ENCODE measurements around the gene ADAR.
A peak's percentile ranks its signal among the peaks of the same experiment; 100 is the strongest.

The ADAR gene

DNA sequence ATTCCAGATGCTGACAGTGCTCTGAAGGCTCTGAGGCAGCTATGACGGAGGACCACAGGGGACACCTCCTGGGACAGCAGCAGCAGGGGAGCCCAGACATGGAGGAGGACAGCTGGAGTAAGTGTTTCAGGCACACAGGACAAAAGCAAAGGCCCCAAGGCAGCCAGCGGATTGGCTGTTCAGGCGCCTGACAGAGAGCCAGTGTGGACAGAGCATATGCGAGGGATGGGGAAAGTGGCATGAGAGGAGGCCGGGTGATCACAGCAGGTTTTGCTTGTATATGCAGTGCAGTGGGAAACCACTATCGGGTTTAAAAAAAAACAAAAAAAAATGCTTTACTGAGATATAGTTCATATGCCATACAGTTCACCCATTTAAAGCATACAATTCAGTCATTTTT is 21.3 kb downstream of the ADAR start:
- DNase-seq (ENCODE audit: low spot score), result no peak

DNA sequence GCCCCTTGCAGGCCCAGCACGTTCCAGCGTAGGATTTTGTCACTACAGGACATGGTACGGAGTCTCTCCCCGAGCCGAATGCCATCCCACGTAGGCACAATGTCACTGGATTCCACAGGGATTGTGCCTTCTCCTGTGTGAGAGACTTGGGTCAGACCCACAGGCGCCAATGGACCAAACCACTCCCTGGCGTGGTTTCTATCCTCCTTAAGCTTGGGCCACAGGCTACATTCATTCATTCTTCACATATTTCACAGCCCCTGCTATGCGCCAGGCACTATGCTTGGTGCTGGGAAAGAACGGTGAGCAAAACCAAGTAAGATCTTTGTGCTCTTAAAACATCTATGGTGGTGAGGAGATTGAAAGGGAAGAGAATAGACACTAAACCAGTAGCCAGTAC is 21.8 kb downstream of the ADAR start:
- no peak for DNase-seq (ENCODE audit: low spot score)

DNA sequence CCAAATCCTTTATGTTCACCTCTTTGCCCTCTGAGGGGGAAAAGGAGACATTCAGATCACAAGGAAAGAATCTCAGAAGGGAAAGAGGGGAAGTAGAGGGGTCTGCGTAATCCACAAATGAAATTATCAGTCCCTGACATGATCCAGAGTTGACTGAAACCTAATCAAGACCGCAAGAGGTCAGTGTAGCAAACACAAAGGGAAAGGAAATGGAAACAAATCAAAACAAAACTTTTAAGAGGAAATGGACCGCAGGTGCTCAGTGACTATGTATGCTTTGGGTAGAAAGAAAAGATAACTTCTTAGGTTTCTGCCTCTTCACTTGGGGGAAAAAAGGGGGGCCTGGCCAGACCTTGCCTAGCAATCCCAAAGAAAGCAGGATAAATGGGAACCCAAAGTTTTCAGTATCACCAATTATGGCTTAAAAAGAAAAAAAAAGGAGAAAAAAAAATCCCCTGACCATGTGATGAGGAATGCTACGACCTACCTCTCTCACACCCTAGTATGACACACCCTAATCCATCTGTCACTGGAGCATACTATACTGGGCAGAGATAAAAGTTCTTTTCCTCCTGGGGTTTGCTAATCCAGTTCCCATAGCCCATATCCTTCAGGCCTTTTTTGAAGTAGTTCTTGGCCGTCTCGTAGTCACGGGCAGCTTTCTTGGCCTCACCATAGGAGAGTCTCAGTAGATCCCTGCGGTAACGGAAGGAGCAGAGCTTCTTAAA is 23.6 kb downstream of the ADAR start:
- DNase-seq (ENCODE audit: low spot score), result no peak

DNA sequence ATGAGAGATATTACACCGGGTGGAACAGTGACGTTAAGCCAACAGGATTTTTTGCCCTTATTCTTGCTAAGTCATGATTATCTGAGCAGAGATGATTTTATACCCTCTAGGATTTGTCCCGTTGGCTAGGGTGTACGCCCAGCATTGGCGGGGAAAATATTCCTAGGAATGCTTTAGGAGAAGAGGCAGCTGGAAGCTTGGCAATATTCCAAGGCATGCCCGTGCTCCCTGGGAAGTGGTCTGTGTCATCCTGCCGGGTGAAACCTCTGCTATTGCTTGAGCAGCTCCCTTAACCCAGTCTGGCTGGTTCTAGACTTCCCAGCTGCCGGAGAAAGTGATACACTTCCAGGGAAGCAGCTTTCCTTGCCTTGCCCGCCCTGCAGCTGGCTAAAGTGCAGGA is 24.2 kb downstream of the ADAR start:
- no peak for DNase-seq (ENCODE audit: low spot score)

DNA sequence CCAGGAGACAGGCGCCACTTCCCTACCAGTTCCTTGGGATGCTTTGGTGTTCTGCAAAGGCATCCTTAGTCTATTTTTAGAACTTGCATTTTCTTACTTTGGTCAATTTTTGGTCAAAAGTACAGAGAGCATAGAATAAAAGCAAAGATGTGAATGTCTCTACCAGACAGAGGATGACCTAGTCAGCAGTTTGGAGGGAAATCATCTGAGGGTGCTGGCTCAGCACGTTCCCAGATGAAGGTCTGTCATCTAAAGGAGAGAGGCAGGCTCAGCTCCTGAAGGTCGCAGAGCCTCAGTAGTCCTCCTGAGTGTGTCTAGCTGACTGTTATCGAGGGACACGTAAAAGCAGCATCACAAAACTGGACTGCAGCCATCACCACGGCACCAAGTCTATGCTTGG is 25.1 kb downstream of the ADAR start:
- no peak for DNase-seq (ENCODE audit: low spot score)

DNA sequence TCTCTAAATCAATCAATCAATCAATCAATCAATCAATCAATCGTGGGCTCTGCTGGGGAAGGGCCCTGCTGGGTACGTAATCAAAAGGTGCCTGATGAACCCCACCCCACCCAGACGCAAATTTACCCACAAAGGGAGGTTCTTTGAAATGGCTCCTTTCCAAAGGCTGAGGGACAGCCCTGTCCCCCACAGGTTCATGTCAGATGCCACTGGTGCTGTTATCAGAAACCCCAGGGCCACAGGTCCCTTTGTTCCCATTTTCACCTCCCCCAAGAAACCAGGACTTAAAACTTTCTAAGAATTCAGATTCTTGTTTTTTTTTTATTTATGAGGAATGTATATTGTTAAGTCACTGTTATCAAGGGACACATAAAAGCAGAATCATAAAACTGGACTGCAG is 26.2 kb downstream of the ADAR start:
- no peak for DNase-seq (ENCODE audit: low spot score)

DNA sequence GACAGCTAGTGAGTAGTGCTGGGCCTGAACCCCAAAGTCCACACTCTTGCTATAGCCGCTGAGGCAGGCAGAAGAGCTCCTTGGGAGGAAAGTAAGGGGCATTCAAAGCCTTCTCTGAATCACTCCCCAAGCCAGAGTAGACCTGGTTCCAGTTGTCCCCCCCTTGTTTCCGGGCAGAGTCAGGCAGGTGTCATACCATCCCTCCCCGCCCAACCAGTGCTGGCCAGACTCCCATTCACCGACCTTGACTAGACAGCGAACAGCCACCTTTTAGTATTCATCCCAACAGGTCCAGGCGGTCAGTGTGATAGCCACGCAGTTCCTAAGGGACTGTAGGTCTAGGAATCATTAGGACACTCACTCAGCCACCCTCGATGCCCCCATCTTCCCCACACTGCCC is 28.6 kb downstream of the ADAR start:
- DNase-seq (ENCODE audit: low spot score), result no peak

DNA sequence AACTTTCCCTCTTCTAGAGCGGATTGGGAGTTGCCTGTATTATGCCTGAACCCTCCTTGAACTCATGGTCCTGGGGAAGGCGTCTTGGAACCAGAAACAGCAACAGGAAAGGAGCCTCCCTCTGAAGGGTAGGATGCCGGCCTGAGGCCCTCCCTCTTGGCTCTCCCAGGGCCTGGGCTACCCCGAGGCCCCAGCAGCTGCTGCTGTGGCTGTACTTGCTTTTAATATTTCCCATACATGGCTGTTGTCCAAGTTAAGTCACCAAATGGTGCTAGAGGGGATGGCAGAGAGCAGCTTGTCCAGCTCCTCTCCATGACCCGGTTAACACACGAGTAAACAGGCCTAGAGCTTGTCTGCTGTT is 29.9 kb downstream of the ADAR start:
- DNase-seq (ENCODE audit: low spot score), result no peak

DNA sequence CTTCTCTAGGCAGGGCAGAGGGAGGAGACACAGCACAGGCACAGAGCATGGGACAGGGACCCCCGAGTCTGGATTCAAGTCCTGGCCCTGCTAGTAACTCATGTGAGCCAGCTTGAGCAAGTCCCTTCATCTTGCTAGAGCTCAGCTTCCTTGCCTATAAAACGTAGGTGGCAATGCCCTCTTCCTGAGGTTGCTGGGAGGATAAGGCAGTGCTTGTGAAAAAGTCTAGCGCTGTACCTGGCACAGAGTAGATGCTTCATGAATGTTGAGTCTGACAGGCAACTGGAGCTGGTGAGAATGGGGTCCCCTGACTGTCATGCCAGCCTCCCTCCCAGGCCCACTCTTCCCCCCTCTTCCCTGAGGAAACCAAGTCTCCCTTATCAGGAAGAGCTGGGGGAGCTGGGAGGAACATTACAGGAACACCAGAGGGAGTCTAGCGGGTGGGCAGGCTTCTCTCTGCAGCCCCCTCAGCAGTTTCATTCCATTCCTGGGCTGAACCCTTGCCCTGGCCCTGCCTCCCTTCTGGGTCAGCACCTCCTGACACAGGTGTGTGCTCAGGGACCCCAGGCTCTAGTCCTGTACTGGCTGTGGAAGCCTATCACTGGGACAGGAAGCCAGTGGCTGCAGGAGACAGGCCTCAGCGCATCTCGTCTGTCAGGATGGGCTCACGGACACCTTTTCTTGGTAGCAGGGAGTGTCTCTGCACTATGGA is 30.5 kb downstream of the ADAR start:
- no peak for DNase-seq (ENCODE audit: low spot score)

DNA sequence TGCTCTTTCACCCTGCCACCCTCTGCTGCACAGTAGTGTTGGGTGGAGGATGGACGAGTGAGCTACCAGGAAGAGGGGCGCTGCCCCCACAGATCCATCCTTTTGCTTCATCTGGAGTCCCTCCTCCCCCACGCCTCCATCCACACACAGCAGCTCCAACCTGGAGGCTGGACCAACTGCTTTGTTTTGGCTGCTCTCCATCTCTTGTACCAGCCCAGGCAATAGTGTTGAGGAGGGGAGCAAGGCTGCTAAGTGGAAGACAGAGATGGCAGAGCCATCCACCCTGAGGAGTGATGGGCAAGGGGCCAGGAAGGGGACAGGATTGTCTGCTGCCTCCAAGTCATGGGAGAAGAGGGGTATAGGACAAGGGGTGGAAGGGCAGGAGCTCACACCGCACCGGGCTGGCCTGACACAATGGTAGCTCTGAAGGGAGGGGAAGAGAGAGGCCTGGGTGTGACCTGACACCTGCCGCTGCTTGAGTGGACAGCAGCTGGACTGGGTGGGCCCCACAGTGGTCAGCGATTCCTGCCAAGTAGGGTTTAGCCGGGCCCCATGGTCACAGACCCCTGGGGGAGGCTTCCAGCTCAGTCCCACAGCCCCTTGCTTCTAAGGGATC is 31.9 kb downstream of the ADAR start:
- no peak for DNase-seq (ENCODE audit: low spot score)

DNA sequence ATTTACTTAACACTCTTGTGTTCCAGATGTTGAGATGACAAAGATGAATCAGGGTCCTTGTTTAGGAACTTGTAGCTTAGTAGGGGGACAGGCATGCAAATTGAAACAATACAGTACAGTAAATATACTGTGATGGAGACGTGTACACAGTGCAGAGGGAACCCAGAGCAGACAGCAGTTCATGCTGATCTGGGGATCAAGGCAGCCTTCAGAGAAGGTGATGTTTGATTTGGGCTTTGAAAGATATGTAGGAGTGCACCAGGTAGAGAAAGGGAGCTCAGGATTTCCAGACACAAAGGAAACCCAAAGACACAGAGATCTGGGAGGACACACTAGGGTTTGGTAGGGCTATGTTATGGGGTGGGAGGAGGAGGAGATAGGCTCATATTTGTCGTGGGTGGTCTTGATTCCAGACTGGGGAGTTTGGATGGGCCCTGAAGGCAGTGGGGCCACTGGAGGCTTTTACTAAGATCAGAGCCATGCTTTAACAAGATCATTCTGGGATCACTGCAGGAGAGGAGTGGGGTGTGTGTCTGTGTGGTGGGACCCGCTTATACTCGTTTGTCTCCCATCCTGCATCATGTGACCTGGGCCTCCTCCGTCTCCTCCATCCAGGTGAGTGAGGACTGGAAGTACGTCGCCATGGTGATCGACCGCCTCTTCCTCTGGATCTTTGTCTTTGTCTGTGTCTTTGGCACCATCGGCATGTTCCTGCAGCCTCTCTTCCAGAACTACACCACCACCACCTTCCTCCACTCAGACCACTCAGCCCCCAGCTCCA is 32.6 kb downstream of the ADAR start:
- DNase-seq (ENCODE audit: low spot score), result no peak

DNA sequence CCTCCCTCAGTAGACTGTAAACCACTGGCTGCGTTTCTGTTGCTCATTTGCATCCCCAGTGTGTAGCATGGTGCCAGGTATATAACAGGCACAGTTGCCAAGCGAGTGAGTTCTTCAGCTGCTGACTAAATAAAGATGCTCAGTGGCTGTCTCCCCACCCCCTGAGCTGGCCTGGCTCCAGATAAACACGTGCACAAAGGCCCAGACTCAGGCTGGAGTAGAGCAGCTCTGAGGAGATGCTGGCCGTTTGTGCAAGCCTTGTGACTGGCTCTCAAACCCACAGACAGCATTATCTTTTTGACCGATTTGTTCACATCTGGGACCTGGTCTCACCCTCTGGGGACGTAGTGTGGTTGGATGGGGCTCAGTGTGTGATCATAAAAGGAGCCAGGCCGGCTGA is 33.3 kb downstream of the ADAR start:
- DNase-seq (ENCODE audit: low spot score), result no peak

DNA sequence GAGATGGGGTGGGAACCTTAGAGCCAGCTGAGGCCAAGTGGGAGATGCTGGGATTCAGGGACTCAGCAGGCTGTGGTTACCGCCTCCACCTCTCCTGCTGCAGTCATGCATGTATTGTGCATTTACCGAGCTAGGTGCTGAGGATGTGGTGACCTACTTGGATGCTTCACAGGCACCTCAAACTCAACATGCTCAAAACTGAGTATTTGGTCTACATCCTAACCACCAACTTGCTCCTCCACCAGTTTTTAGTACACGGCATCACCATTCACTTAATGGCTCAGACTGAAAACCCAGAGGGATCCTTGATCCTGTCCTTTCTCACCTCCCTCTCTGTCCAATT is 34.8 kb downstream of the ADAR start:
- DNase-seq (ENCODE audit: low spot score), result no peak

DNA sequence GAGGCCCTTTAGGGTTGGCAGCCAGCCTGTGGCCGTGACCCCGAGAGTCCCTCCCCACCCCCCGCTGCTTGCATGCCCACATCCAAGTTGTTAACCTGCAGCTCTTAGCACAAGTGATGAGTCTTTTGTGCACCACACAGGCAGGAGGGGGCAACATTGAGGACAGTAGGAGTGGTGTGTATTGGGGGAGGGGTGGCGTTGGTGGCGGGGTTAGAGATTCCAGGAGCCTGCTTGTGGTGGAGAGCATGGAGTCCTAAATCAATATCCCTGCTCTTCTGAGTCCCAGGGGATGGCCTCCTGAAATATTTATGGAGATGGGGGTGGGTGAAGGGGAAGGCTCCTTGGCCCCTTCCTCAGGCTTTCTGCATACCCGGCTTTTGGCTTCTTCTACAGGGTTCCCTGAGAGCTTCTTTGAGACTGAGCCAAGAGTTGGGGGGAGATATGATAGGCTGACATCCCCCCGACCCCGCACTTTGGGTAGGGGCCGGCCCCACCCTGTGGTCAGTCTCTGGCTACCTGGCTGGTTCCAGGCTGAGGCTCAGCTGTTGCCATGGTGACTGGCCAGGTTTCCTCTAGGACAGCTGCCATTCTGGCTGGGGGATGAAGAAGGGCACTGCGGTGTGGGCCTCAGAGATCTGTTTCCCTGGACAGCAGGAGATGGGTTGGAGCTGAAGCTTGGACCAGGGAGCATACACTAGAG is 35.4 kb downstream of the ADAR start:
- DNase-seq (ENCODE audit: low spot score), result no peak

DNA sequence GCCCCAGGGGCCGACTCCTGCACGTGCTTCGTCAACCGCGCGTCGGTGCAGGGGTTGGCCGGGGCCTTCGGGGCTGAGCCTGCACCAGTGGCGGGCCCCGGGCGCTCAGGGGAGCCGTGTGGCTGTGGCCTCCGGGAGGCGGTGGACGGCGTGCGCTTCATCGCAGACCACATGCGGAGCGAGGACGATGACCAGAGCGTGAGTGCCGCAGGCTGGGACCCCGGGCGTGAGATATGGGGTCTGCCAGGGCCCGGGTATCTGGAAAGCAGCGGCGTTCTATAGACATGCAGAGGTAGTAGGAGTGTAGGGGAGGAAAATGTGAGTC is 36.1 kb downstream of the ADAR start:
- no peak for DNase-seq (ENCODE audit: low spot score)

DNA sequence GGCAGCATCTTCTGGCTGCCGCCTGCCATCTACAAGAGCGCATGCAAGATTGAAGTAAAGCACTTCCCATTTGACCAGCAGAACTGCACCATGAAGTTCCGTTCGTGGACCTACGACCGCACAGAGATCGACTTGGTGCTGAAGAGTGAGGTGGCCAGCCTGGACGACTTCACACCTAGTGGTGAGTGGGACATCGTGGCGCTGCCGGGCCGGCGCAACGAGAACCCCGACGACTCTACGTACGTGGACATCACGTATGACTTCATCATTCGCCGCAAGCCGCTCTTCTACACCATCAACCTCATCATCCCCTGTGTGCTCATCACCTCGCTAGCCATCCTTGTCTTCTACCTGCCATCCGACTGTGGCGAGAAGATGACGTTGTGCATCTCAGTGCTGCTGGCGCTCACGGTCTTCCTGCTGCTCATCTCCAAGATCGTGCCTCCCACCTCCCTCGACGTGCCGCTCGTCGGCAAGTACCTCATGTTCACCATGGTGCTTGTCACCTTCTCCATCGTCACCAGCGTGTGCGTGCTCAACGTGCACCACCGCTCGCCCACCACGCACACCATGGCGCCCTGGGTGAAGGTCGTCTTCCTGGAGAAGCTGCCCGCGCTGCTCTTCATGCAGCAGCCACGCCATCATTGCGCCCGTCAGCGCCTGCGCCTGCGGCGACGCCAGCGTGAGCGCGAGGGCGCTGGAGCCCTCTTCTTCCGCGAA is 36.6 kb downstream of the ADAR start:
- no peak for DNase-seq (ENCODE audit: low spot score)

DNA sequence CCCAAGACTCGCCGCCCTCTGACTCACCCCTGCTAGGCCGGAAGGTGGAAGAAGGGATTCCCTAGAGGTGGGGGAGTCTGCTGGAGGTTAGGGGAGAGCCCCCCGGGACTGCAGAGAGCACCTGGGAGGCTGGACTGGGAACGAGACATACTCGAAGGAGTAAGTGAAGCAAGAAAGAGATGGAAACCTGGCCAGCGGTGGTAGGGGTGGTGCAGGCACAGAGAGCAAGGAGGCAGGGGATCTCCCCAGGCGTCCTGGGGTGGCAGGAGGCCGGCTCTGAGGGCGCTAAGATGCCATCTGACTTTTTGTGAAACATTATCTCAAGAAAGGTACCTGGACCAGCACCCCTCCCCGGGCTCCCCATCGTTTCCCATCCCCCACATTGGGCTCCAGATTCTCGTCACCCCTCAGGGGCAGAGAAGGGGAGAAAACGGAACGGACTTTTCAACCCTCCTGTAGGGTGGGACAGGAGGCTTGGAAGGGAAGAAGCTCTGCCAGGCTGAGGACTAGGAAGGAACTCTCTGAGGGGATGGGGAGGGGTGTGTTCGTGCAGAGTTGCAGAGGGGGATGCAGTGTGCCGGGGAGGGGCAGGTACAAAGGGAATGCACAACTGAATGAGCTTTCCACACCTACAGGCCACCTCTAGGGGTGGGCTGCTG is 39.7 kb downstream of the ADAR start:
- no peak for DNase-seq (ENCODE audit: low spot score)

DNA sequence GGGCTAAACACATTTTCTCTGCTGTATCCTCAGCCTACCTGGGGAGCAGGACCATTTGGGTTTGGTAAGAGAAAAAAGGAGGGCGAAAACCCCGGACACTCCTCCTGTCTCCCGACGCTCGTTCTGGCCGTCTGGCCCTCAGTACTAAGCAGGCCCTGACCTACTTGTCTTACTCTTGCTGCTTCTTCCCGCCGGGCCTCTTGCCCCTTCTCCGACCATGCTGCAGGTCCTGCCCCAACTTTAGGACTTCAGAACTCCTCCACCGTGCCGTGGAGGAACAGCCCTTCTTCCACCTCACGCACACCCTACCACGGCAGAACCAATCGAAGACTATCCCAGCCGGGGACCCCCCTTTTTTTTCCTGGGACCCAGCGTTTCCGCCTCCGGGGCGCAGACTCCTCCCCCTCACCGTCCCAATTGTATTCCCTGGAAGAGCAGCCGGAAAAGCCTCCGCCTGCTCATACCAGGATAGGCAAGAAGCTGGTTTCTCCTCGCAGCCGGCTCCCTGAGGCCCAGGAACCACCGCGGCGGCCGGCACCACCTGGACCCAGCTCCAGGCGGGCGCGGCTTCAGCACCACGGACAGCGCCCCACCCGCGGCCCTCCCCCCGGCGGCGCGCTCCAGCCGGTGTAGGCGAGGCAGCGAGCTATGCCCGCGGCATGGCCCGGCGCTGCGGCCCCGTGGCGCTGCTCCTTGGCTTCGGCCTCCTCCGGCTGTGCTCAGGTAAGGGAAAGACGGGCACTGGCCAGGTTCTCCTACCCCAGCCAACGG is 40.4 kb downstream of the ADAR start, which contains the start of gene CHRNB2:
Gene CHRNB2, plus strand, starts transcription at position 393 of the 771 bp plus-strand sequence. Its CDS starts 267 bp downstream, at position 660.
- peak; percentile 86 for DNase-seq (ENCODE audit: low spot score)

DNA sequence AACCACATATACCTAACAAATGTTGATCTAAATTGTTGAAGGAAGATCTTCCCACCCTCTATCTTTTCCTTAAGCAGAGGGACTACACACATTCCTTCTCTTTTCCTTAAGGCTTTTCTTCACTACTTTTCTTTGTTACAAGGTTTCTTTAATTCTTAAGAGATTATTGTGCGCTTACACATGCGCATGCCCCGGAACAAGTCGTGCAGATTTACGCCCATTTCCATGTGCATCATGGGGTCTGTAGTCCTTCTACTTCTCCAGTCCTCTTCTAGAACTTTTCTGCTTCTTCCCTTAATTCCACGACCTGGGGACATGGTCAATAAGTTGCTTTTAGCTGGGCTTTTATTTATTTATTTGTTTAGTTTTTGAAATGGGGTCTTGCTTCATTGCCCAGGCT is 42.1 kb downstream of the ADAR start:
- no peak for DNase-seq (ENCODE audit: low spot score)
